IMR-90 (cell line): ENCODE data around the gene KNCN. TPM values are rescaled to one million over a fixed set of nuclear protein-coding genes. Genes with fewer than 3 reads are reported as not detected.

Experiments
- ATAC-seq: fragments of 200-7000 bp; cut with Tn5 transposase; 2 replicates; pipeline ENCODE4 v1.9.1; 2020; ENCODE audit warnings: low read depth, mild to moderate bottlenecking, moderate library complexity
- BruUV-seq: library from RNA; stranded (reverse); fragments of 400-500 nt; replicated peaks from 2 replicates; lab custom pipeline; 2021; lab: Mats Ljungman, UMichigan
- CTCF ChIA-PET: fragments of 300-600 bp; formaldehyde crosslinking; extraction: SDS; loops from one replicate; lab custom pipeline; 2021; ENCODE audit warnings: antibody characterized with exemption; lab: Yijun Ruan, JAX
- POLR2A ChIA-PET: fragments of 300-600 bp; sonication (Branson Sonifier 250); formaldehyde crosslinking; loops from one replicate; lab custom pipeline; 2022; ENCODE audit warnings: antibody characterized with exemption; ENCODE audit not compliant: unreplicated experiment; lab: Charles Lee
- DNase-seq: peaks from one replicate; pipeline ENCODE4 v3.0.0; 2013
- H2AFZ ChIP-seq: replicated peaks from 2 replicates; pipeline ENCODE3; 2013; ENCODE audit warnings: low read length, mild to moderate bottlenecking; ENCODE audit not compliant: poor library complexity
- H2AK5ac ChIP-seq: 2 replicates; pipeline ENCODE4 v1.6.1; 2013; ENCODE audit warnings: low read depth, low read length, inconsistent platforms
- H2AK9ac ChIP-seq: replicated peaks from 2 replicates; pipeline ENCODE3; 2013; ENCODE audit warnings: mild to moderate bottlenecking, low read depth, low read length, moderate library complexity; ENCODE audit not compliant: poor library complexity
- H2BK120ac ChIP-seq: 2 replicates; pipeline ENCODE4 v1.6.1; 2013; ENCODE audit warnings: low read depth, low read length, inconsistent platforms
- H2BK15ac ChIP-seq: 3 replicates; pipeline ENCODE4 v1.6.1; 2013; ENCODE audit warnings: low read depth, low read length, inconsistent platforms
- H2BK20ac ChIP-seq: 2 replicates; pipeline ENCODE4 v1.6.1; 2013; ENCODE audit warnings: low read depth, mild to moderate bottlenecking, inconsistent platforms, low read length, moderate library complexity
- H2BK5ac ChIP-seq: 2 replicates; pipeline ENCODE4 v1.6.1; 2013; ENCODE audit warnings: mild to moderate bottlenecking, low read depth, low read length, inconsistent platforms; ENCODE audit not compliant: poor library complexity, severe bottlenecking
- H3K14ac ChIP-seq: replicated peaks from 2 replicates; pipeline ENCODE4 v1.6.1; 2013; ENCODE audit warnings: low read depth, low read length, inconsistent platforms
- H3K18ac ChIP-seq: 2 replicates; pipeline ENCODE4 v1.6.1; 2013; ENCODE audit warnings: low read depth, low read length, control low read depth
- H3K23ac ChIP-seq: 2 replicates; pipeline ENCODE4 v1.6.1; 2013; ENCODE audit warnings: low read depth, low read length, inconsistent platforms
- H3K27ac ChIP-seq: 2 replicates; pipeline ENCODE4 v1.5.1; 2013; ENCODE audit warnings: mild to moderate bottlenecking, control low read depth, low read length; ENCODE audit not compliant: insufficient read depth
- H3K27me3 ChIP-seq: 2 replicates; pipeline ENCODE4 v1.6.1; 2013; ENCODE audit warnings: low read length; ENCODE audit not compliant: control insufficient read depth, insufficient read depth
- H3K36me3 ChIP-seq: 2 replicates; pipeline ENCODE4 v1.6.1; 2013; ENCODE audit warnings: low read length, mixed read lengths; ENCODE audit not compliant: control insufficient read depth, insufficient read depth
- H3K4ac ChIP-seq: 2 replicates; pipeline ENCODE4 v1.6.1; 2013; ENCODE audit warnings: low read depth, low read length, inconsistent platforms
- H3K4me1 ChIP-seq: 2 replicates; pipeline ENCODE4 v1.6.1; 2013; ENCODE audit warnings: low read length, mixed read lengths; ENCODE audit not compliant: control insufficient read depth, insufficient read depth
- H3K4me2 ChIP-seq: 2 replicates; pipeline ENCODE4 v1.6.1; 2013; ENCODE audit warnings: low read depth, mild to moderate bottlenecking, control low read depth, low read length, moderate library complexity
- H3K4me3 ChIP-seq: 2 replicates; pipeline ENCODE4 v1.5.1; 2013; ENCODE audit warnings: low read depth, mild to moderate bottlenecking, control low read depth, low read length, moderate library complexity; ENCODE audit not compliant: insufficient read depth
- H3K56ac ChIP-seq: 2 replicates; pipeline ENCODE4 v1.6.1; 2013; ENCODE audit warnings: low read length, inconsistent platforms; ENCODE audit not compliant: insufficient read depth; ENCODE audit errors: extremely low read depth
- H3K79me1 ChIP-seq, 2 experiments: 2 replicates each; pipeline ENCODE4 v1.6.1; 2013; ENCODE audit warnings: low read length in 2 of 2, inconsistent platforms in 1 of 2, low read depth in 1 of 2
- H3K9ac ChIP-seq: 2 replicates; pipeline ENCODE4 v1.6.1; 2013; ENCODE audit warnings: low read depth, low read length, control low read depth
- H3K9me1 ChIP-seq: 2 replicates; pipeline ENCODE4 v1.6.1; 2013; ENCODE audit warnings: low read length, inconsistent platforms; ENCODE audit not compliant: insufficient read depth
- H3K9me3 ChIP-seq: 2 replicates; pipeline ENCODE4 v1.6.1; 2013; ENCODE audit warnings: low read length; ENCODE audit not compliant: control insufficient read depth, insufficient read depth
- H4K20me1 ChIP-seq: 2 replicates; pipeline ENCODE4 v1.6.1; 2013; ENCODE audit warnings: low read length, inconsistent platforms; ENCODE audit not compliant: insufficient read depth
- H4K5ac ChIP-seq: 2 replicates; pipeline ENCODE4 v1.6.1; 2013; ENCODE audit warnings: mild to moderate bottlenecking, low read depth, low read length, control low read depth
- H4K8ac ChIP-seq, 2 experiments: 2 replicates each; pipeline ENCODE4 v1.6.1; 2013; ENCODE audit warnings: low read depth in 2 of 2, low read length in 2 of 2, control low read depth in 1 of 2, inconsistent platforms in 1 of 2
- H4K91ac ChIP-seq: 2 replicates; pipeline ENCODE4 v1.6.1; 2013; ENCODE audit warnings: low read depth, low read length, inconsistent platforms; ENCODE audit not compliant: insufficient read depth
- ELK1 ChIP-seq: fragments of 150-350 bp; IDR thresholded peaks from 2 replicates; pipeline ENCODE4 v1.6.1; 2016; ENCODE audit warnings: low read depth, mild to moderate bottlenecking, low read length, moderate library complexity, borderline replicate concordance
- MAFK ChIP-seq: IDR thresholded peaks from 2 replicates; pipeline ENCODE4 v1.6.1; 2012; ENCODE audit warnings: low read depth, low read length, improper control_type of control experiment
- NFE2L2 ChIP-seq: fragments of 150-350 bp; IDR thresholded peaks from 2 replicates; pipeline ENCODE4 v1.6.1; 2016; ENCODE audit warnings: low read depth, mild to moderate bottlenecking, low read length
- RAD21 ChIP-seq: IDR thresholded peaks from 2 replicates; pipeline ENCODE4 v1.6.1; 2012; ENCODE audit warnings: low read length, improper control_type of control experiment
- RCOR1 ChIP-seq: IDR thresholded peaks from 2 replicates; pipeline ENCODE4 v1.6.1; 2012; ENCODE audit warnings: mild to moderate bottlenecking, low read length, improper control_type of control experiment; ENCODE audit not compliant: insufficient replicate concordance
- RFX5 ChIP-seq: IDR thresholded peaks from 2 replicates; pipeline ENCODE4 v1.8.0; 2012; ENCODE audit warnings: low read depth, mild to moderate bottlenecking, low read length, moderate library complexity
- SMC3 ChIP-seq: fragments of 150-350 bp; IDR thresholded peaks from 2 replicates; pipeline ENCODE4 v1.6.1; 2016; ENCODE audit warnings: low read depth, mild to moderate bottlenecking, antibody characterized with exemption, low read length, moderate library complexity
- WGBS, 2 experiments: methylation state at CpG; one replicate each; pipeline versions ENCODE4 v1.1.5 to v1.1.7; 2013; ENCODE audit warnings: missing lambda C conversion rate in 2 of 2; ENCODE audit not compliant: insufficient read length in 1 of 2; ENCODE audit errors: extremely low coverage in 2 of 2; 5-methylcytosine and 5-hydroxymethylcytosine counted together
- dilution Hi-C: fragments of 300-500 bp; cut with HindIII; formaldehyde crosslinking; loops from one replicate; pipeline ENCODE4 v1.14.3; 2018; ENCODE audit warnings: low sequenced_read_pairs; ENCODE audit not compliant: unreplicated experiment
- in situ Hi-C: fragments of 300-500 bp; cut with MboI; formaldehyde crosslinking; loops from 3 replicates; pipeline ENCODE4 v1.14.3; 2019; ENCODE audit warnings: low sequenced_read_pairs, inconsistent platforms, mixed read lengths
- intact Hi-C: fragments of 100-400 bp; cut with micrococcal nuclease; formaldehyde crosslinking; loops from 2 replicates; pipeline ENCODE4 v1.10.0; 2022
- polyA plus RNA-seq, 3 experiments: library from polyadenylated mRNA; depleted of rRNA; stranded (reverse); fragments of >200 nt; gene quantifications; 2 replicates each; pipeline ENCODE4 v1.2.3, GENCODE V29; 2012; ENCODE audit warnings: low replicate concordance in 1 of 3
- total RNA-seq: library from RNA; depleted of rRNA; stranded (reverse); fragments of >200 nt; gene quantifications from 2 replicates; pipeline ENCODE4 v1.2.3, GENCODE V29; 2012

The KNCN gene
- total and polyA plus RNA-seq, 2 of the 4 experiments (the other 2 are of a cell fraction), result not detected

GRCh38 chr1:46543382-46543760 lies 8.1 kb downstream of the KNCN start:
- WGBS, 2 experiments, result 25% methylated on average over 2 of the region's 7 CpGs; no CpG with 5 or more reads in 1 of the 2 experiments
- ChIA-PET POLR2A (no interaction called here), CTCF (no interaction called here)
- H3K27me3 ChIP-seq, result peaks cover 71% of the 10 kb centered on the region
- no peak overlapping the region for H2AK9ac ChIP-seq
- no peak overlapping the region for H4K91ac ChIP-seq
- H3K56ac ChIP-seq, result no peak overlapping the region
- intact Hi-C loops, result no loop called here
- no peaks in the 10 kb centered on the region for H3K9me3 ChIP-seq
- DNase-seq (no peak), ATAC-seq (no peak)
- H3K4me3 ChIP-seq, result no peak overlapping the region
- H2AFZ ChIP-seq, result no peak overlapping the region
- no peak overlapping the region for H3K4ac ChIP-seq
- no peaks in the 10 kb centered on the region for H3K36me3 ChIP-seq
- no peak overlapping the region for H2BK5ac ChIP-seq
- H3K9ac ChIP-seq, result no peak overlapping the region
- H2AK5ac ChIP-seq, result no peak overlapping the region
- H3K27ac ChIP-seq, result no peak overlapping the region
- H4K5ac ChIP-seq, result no peak overlapping the region
- H3K18ac ChIP-seq, result no peak overlapping the region
- in situ Hi-C loops, result no loop called here
- H3K23ac ChIP-seq, result no peak overlapping the region
- H3K14ac ChIP-seq, result no peak overlapping the region
- H4K20me1 ChIP-seq, result no peaks in the 10 kb centered on the region
- no peaks in the 10 kb centered on the region for H3K79me1 ChIP-seq
- no peak overlapping the region for H2BK15ac ChIP-seq
- no peak overlapping the region for H3K4me2 ChIP-seq
- H3K4me1 ChIP-seq, result no peaks in the 10 kb centered on the region
- BruUV-seq, result no TSS peak
- no peak for TF ChIP-seq RFX5
- no peak for TF ChIP-seq SMC3
- no peak for TF ChIP-seq ELK1
- no peak for TF ChIP-seq MAFK
- no peak for TF ChIP-seq RCOR1
- no peak for TF ChIP-seq RAD21
- TF ChIP-seq NFE2L2, result no peak
- no peak overlapping the region for H2BK120ac ChIP-seq
- dilution Hi-C loops, result no loop called here
- H3K9me1 ChIP-seq, result no peaks in the 10 kb centered on the region
- no peak overlapping the region for H2BK20ac ChIP-seq
- no peak overlapping the region for H4K8ac ChIP-seq
